HEK293 (cell line): ENCODE measurements around the gene TLE2.
A peak's percentile ranks its signal among the peaks of the same experiment; 100 is the strongest.

Experiments used
- HOXC10 ChIP-seq: sonication (generic); formaldehyde crosslinking; IDR thresholded peaks from 2 replicates; pipeline ENCODE4 v1.8.1; 2023; ENCODE audit warnings: mild to moderate bottlenecking, missing genetic modification reagents
- KLF9 ChIP-seq: fragments of 450-650 bp; formaldehyde crosslinking; IDR thresholded peaks from 2 replicates; pipeline ENCODE4 v1.5.1; 2016; ENCODE audit warnings: missing biosample characterization, missing genetic modification characterization, low read depth
- PATZ1 ChIP-seq: fragments of 450-650 bp; formaldehyde crosslinking; IDR thresholded peaks from 2 replicates; pipeline ENCODE4 v1.5.1; 2016; ENCODE audit warnings: missing biosample characterization, missing genetic modification characterization
- YY1 ChIP-seq: fragments of 450-650 bp; formaldehyde crosslinking; IDR thresholded peaks from 2 replicates; pipeline ENCODE4 v1.5.1; 2018; ENCODE audit warnings: missing biosample characterization, missing genetic modification characterization
- ZBTB11 ChIP-seq: fragments of 450-650 bp; formaldehyde crosslinking; conservative IDR thresholded peaks from 2 replicates; pipeline ENCODE4 v1.5.1; 2016; ENCODE audit warnings: low read depth, missing biosample characterization, missing genetic modification characterization
- ZBTB20 ChIP-seq: fragments of 450-650 bp; formaldehyde crosslinking; IDR thresholded peaks from 2 replicates; pipeline ENCODE4 v1.5.1; 2016; ENCODE audit warnings: missing biosample characterization, missing genetic modification characterization
- ZBTB21 ChIP-seq: fragments of 450-650 bp; formaldehyde crosslinking; IDR thresholded peaks from 2 replicates; pipeline ENCODE4 v1.5.1; 2017; ENCODE audit warnings: missing biosample characterization, missing genetic modification characterization
- ZBTB26 ChIP-seq: fragments of 450-650 bp; formaldehyde crosslinking; optimal IDR thresholded peaks from 2 replicates; pipeline ENCODE3; 2016; ENCODE audit warnings: missing biosample characterization, mild to moderate bottlenecking, missing genetic modification characterization
- ZBTB48 ChIP-seq: fragments of 450-650 bp; formaldehyde crosslinking; IDR thresholded peaks from 2 replicates; pipeline ENCODE4 v1.5.1; 2016; ENCODE audit warnings: missing biosample characterization, missing genetic modification characterization
- ZNF112 ChIP-seq: fragments of 450-650 bp; formaldehyde crosslinking; IDR thresholded peaks from 2 replicates; pipeline ENCODE4 v1.5.0; 2017; ENCODE audit warnings: missing biosample characterization, missing genetic modification characterization
- ZNF114 ChIP-seq: fragments of 450-650 bp; formaldehyde crosslinking; IDR thresholded peaks from 2 replicates; pipeline ENCODE4 v1.5.0; 2017; ENCODE audit warnings: missing biosample characterization, missing genetic modification characterization
- ZNF121 ChIP-seq: fragments of 450-650 bp; formaldehyde crosslinking; IDR thresholded peaks from 2 replicates; pipeline ENCODE4 v1.5.1; 2016; ENCODE audit warnings: missing biosample characterization, missing genetic modification characterization
- ZNF18 ChIP-seq: fragments of 450-650 bp; formaldehyde crosslinking; IDR thresholded peaks from 2 replicates; pipeline ENCODE4 v1.5.1; 2016; ENCODE audit warnings: missing biosample characterization, missing genetic modification characterization
- ZNF184 ChIP-seq: fragments of 450-650 bp; IDR thresholded peaks from 2 replicates; pipeline ENCODE4 v1.5.1; 2018; ENCODE audit warnings: missing biosample characterization, mild to moderate bottlenecking, missing genetic modification characterization
- ZNF223 ChIP-seq: fragments of 450-650 bp; formaldehyde crosslinking; IDR thresholded peaks from 2 replicates; pipeline ENCODE4 v1.5.1; 2016; ENCODE audit warnings: missing biosample characterization, missing genetic modification characterization
- ZNF394 ChIP-seq: fragments of 450-650 bp; formaldehyde crosslinking; IDR thresholded peaks from 2 replicates; pipeline ENCODE4 v1.5.1; 2016; ENCODE audit warnings: missing biosample characterization, missing genetic modification characterization, mild to moderate bottlenecking, moderate library complexity, borderline replicate concordance
- ZNF404 ChIP-seq: fragments of 450-650 bp; formaldehyde crosslinking; IDR thresholded peaks from 2 replicates; pipeline ENCODE4 v1.5.1; 2017; ENCODE audit warnings: missing biosample characterization, missing genetic modification characterization
- ZNF530 ChIP-seq: fragments of 450-650 bp; formaldehyde crosslinking; IDR thresholded peaks from 2 replicates; pipeline ENCODE4 v1.5.1; 2016; ENCODE audit warnings: low read depth, missing biosample characterization, missing genetic modification characterization
- ZNF561 ChIP-seq: fragments of 450-650 bp; IDR thresholded peaks from 2 replicates; pipeline ENCODE4 v1.5.1; 2018; ENCODE audit warnings: missing biosample characterization, missing genetic modification characterization, borderline replicate concordance
- ZNF600 ChIP-seq: fragments of 450-650 bp; formaldehyde crosslinking; IDR thresholded peaks from 2 replicates; pipeline ENCODE4 v1.5.1; 2016; ENCODE audit warnings: missing biosample characterization, missing genetic modification characterization
- ZNF623 ChIP-seq: fragments of 450-650 bp; formaldehyde crosslinking; IDR thresholded peaks from 2 replicates; pipeline ENCODE4 v1.5.1; 2016; ENCODE audit warnings: missing biosample characterization, missing genetic modification characterization
- ZNF629 ChIP-seq: fragments of 450-650 bp; formaldehyde crosslinking; IDR thresholded peaks from 2 replicates; pipeline ENCODE4 v1.5.1; 2017; ENCODE audit warnings: missing biosample characterization, missing genetic modification characterization
- ZNF677 ChIP-seq: fragments of 450-650 bp; IDR thresholded peaks from 2 replicates; pipeline ENCODE4 v1.5.0; 2018; ENCODE audit warnings: missing biosample characterization, mild to moderate bottlenecking, missing genetic modification characterization, moderate library complexity
- ZNF692 ChIP-seq: fragments of 450-650 bp; formaldehyde crosslinking; IDR thresholded peaks from 2 replicates; pipeline ENCODE4 v1.5.1; 2016; ENCODE audit warnings: missing biosample characterization, missing genetic modification characterization
- ZNF701 ChIP-seq: fragments of 450-650 bp; formaldehyde crosslinking; IDR thresholded peaks from 2 replicates; pipeline ENCODE4 v1.5.1; 2016; ENCODE audit warnings: missing biosample characterization, missing genetic modification characterization
- ZSCAN5A ChIP-seq: fragments of 450-650 bp; formaldehyde crosslinking; IDR thresholded peaks from 2 replicates; pipeline ENCODE4 v1.5.1; 2016; ENCODE audit warnings: missing biosample characterization, missing genetic modification characterization

TLE2 gene

GRCh38 chr19:3036119-3036976, 7.3 kb upstream of the TLE2 start (continued):
- TF ChIP-seq ZBTB20 (tag by site-specific recombination) (peak; percentile 92), ZNF561 (tag by site-specific recombination) (0 out of 2 replicates have a peak, but pooled peaks have one; percentile 39), ZNF394 (peak; percentile 66), ZNF121 (tag by site-specific recombination) (no peak), ZNF701 (tag by site-specific recombination) (no peak), ZNF404 (tag by site-specific recombination) (no peak), ZNF112 (tag by site-specific recombination) (no peak), ZNF530 (tag by site-specific recombination) (no peak), ZNF629 (tag by site-specific recombination) (0 out of 2 replicates have a peak, but pooled peaks have one; percentile 26), ZSCAN5A (no peak; the same call in 1 of the 2 replicates), HOXC10 (CRISPR knock-in tag) (no peak), ZNF114 (no peak), ZNF692 (tag by site-specific recombination) (peak; percentile 64), ZNF223 (tag by site-specific recombination) (no peak; the same call in 1 of the 2 replicates), ZNF677 (no peak), ZNF600 (tag by site-specific recombination) (peak; percentile 98), ZBTB26 (tag by site-specific recombination) (peak; percentile 76), ZNF18 (no peak), ZBTB21 (tag by site-specific recombination) (no peak), YY1 (tag by site-specific recombination) (0 out of 2 replicates have a peak, but pooled peaks have one; percentile 11), PATZ1 (tag by site-specific recombination) (peak; percentile 74), ZNF184 (tag by site-specific recombination) (no peak), KLF9 (tag by site-specific recombination) (no peak), ZNF623 (tag by site-specific recombination) (no peak), ZBTB48 (tag by site-specific recombination) (no peak; the same call in 1 of the 2 replicates), ZBTB11 (tag by site-specific recombination) (peak; percentile 46)
